GM21786 (cell line): Measurements from ENCODE around the gene GJE1.

ENCODE experiments used
- ATAC-seq: cut with Tn5 transposase; IDR thresholded peaks from one replicate; pipeline ENCODE4 v1.9.1; 2021; ENCODE audit not compliant: unreplicated experiment

GJE1 gene

GRCh38 chr6:142162780-142163179 is 30.1 kb downstream of the GJE1 start:
- no peak for ATAC-seq

DNA sequence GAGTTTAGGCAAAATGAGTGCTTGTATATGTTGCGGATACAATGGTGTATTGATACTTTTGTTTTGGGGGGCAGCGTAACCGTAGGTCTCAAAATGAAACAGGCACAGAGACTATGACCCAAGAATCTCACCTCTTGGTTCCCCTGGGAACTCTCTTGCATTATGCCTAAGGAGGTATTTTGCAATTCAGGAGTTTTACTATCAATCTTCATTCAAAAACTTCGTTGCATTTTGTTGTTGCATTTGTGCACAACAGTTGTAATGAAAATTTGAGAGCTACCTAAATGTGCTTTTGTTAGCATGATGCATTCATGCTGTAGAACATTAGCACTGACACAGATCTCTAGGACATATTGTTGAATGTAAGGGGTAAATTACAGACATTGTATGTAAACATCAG is 32.5 kb downstream of the GJE1 start:
- no peak for ATAC-seq

- ATAC-seq = no peak
Observed at GRCh38 chr6:142167071-142167470, 34.3 kb downstream of the GJE1 start.

GRCh38 chr6:142167486-142167885 is 34.8 kb downstream of the GJE1 start:
- ATAC-seq = no peak

- ATAC-seq = no peak
Observed at GRCh38 chr6:142171351-142171750, 38.6 kb downstream of the GJE1 start.

DNA sequence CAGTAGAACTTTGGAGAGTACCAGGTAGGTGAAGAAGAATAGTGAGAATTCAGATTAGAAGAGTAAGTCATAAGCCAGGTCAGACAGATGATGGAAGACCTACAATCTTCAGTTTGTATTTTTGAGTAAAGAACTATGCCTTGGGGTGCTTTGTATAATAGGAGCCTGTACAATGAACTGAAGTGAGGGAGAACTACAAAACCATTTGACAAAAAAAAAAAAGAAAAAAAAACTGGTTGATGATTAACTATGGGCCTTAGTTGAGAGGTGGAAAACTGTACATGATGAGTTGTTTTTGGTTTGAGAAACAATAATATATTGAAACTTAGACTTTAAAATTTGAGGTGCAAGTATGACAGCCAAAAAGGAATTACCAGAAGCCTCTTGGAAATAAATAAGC is 40.0 kb downstream of the GJE1 start:
- no peak for ATAC-seq

GRCh38 chr6:142173980-142174379 is 41.3 kb downstream of the GJE1 start:
- ATAC-seq = no peak

- no peak for ATAC-seq
Observed at GRCh38 chr6:142174703-142175102, 42.0 kb downstream of the GJE1 start.

DNA sequence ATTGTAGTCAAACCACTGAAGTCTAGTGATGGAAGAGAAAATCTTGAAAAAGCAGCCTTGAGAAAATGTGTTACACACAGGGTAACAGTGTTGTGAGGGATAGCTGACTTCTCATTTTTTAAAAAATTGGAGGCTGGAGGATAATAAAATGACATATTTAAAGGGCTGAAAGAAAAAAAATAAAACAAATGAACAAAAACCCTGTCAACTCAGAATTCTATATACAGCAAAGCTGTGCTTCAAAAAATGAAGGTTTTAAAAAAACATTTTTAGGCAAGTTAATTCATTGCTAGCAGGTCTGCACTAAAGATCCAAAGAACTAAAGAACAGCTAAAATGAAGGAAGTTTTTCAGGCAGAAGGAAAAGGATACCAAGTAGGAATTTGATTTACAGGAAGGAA is 45.4 kb downstream of the GJE1 start:
- ATAC-seq = no peak

DNA sequence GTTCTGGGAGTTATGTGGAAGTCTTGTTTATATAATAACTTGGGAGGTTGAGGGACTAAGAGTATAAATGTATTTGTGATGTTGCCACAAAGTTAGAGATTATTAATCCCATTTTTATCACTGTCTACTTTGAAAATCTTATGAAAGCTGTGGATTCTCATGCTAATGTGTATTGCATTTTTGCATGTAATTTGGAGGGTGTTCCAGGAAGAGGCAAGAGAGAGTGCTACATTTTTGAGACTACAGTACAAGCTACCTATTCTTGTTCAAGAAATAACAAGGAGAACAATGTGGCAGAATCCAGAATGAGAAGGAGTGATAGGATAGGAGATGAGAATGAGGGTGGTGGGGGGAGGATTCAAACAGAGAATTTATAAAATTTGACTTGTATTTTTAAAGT is 49.3 kb downstream of the GJE1 start:
- ATAC-seq = no peak

- no peak for ATAC-seq
Observed at GRCh38 chr6:142183351-142183750, 50.6 kb downstream of the GJE1 start.

- ATAC-seq = no peak
Observed at GRCh38 chr6:142184307-142184706, 51.6 kb downstream of the GJE1 start.
